ENCODE data around the gene SMC4. TPM values are rescaled to one million over a fixed set of nuclear protein-coding genes. Genes with fewer than 3 reads are reported as not detected.

SMC4 gene
- total and polyA plus RNA-seq, 7 experiments from 2014 or later, result 30.1 to 185 (median 43.6) TPM

- Mint-ChIP-seq H3K27ac (no peak overlapping the region), H3K27me3 (peaks cover 0 to 36% (median 8%) of the 10 kb centered on the region in 5 donors), H3K4me1 (no peaks in the 10 kb centered on the region), H3K4me3 (no peak overlapping the region), H3K36me3 (no peaks in the 10 kb centered on the region), H3K9me3 (no peaks in the 10 kb centered on the region)
- Histone ChIP-seq H3K4me1 (ENCODE audit: control insufficient read depth in 2 of 2, insufficient read depth in 2 of 2, low read length in 2 of 2) (no peaks in the 10 kb centered on the region), H3K27ac (ENCODE audit: low read depth, low read length) (no peak overlapping the region), H3K4me3 (ENCODE audit: low read length) (no peak overlapping the region), H3K27me3 (ENCODE audit: control insufficient read depth in 2 of 2, insufficient read depth in 2 of 2, low read length in 2 of 2) (no peaks in the 10 kb centered on the region), H3K36me3 (ENCODE audit: control insufficient read depth in 2 of 3, insufficient read depth in 3 of 3, low read length in 3 of 3) (no peaks in the 10 kb centered on the region), H3K9me3 (ENCODE audit: control insufficient read depth in 2 of 3, low read length in 3 of 3) (no peaks in the 10 kb centered on the region)
- ATAC-seq (no peak), DNase-seq (no peak)
- POLR2A ChIA-PET, result no interaction called here
- intact Hi-C loops (cut with micrococcal nuclease), result no loop called here
- CTCF ChIA-PET, result no interaction called here
Measured at GRCh38 chr3:160460033-160460432, 60.6 kb downstream of the SMC4 start.

GRCh38 chr3:160464321-160464720 is 64.9 kb downstream of the SMC4 start:
- peaks cover 0 to 6% (median 0%) of the 10 kb centered on the region in 5 donors for H3K36me3 Mint-ChIP-seq

GRCh38 chr3:160464971-160465370 is 65.5 kb downstream of the SMC4 start:
- intact Hi-C loops (cut with micrococcal nuclease), result no loop called here
- no peaks in the 10 kb centered on the region for H3K36me3 ChIP-seq (ENCODE audit: control insufficient read depth in 2 of 3, insufficient read depth in 3 of 3, low read length in 3 of 3)
- Mint-ChIP-seq H3K9me3 (peaks cover 0 to 13% (median 10%) of the 10 kb centered on the region in 11 donors), H3K27me3 (peaks cover 14 to 50% (median 17%) of the 10 kb centered on the region in 5 donors), H3K4me1 (no peaks in the 10 kb centered on the region), H3K27ac (no peak overlapping the region), H3K4me3 (no peak overlapping the region), H3K36me3 (peaks cover 0 to 12% (median 1%) of the 10 kb centered on the region in 5 donors)
- H3K9me3 ChIP-seq (ENCODE audit: control insufficient read depth in 2 of 3, low read length in 3 of 3), result peaks cover 0 to under 1% (median 0%) of the 10 kb centered on the region in 3 experiments
- CTCF ChIA-PET, result interaction anchor here (0.6 kb wide), 1 partner anchor 442 kb away, joined by 3 read pairs; no protein-coding TSS in a partner anchor
- H3K27me3 ChIP-seq (ENCODE audit: control insufficient read depth in 2 of 2, insufficient read depth in 2 of 2, low read length in 2 of 2), result peaks cover 0 to 3% of the 10 kb centered on the region in 2 donors
- POLR2A ChIA-PET, result no interaction called here
- DNase-seq (no peak), ATAC-seq (no peak)
- H3K4me1 ChIP-seq (ENCODE audit: control insufficient read depth in 2 of 2, insufficient read depth in 2 of 2, low read length in 2 of 2), result no peaks in the 10 kb centered on the region
- H3K27ac ChIP-seq (ENCODE audit: low read depth, low read length), result no peak overlapping the region
- H3K4me3 ChIP-seq (ENCODE audit: low read length), result no peak overlapping the region

More at GRCh38 chr3:160464321-160464720, 64.9 kb downstream of the SMC4 start:
- Histone ChIP-seq H3K4me3 (ENCODE audit: low read length) (no peak overlapping the region), H3K4me1 (ENCODE audit: control insufficient read depth in 2 of 2, insufficient read depth in 2 of 2, low read length in 2 of 2) (no peaks in the 10 kb centered on the region), H3K27ac (ENCODE audit: low read depth, low read length) (no peak overlapping the region), H3K27me3 (ENCODE audit: control insufficient read depth in 2 of 2, insufficient read depth in 2 of 2, low read length in 2 of 2) (peaks cover 0 to 3% of the 10 kb centered on the region in 2 donors), H3K36me3 (ENCODE audit: control insufficient read depth in 2 of 3, insufficient read depth in 3 of 3, low read length in 3 of 3) (no peaks in the 10 kb centered on the region), H3K9me3 (ENCODE audit: control insufficient read depth in 2 of 3, low read length in 3 of 3) (no peaks in the 10 kb centered on the region)
- Mint-ChIP-seq H3K27me3 (peaks cover 12 to 45% (median 15%) of the 10 kb centered on the region in 5 donors), H3K4me3 (no peak overlapping the region), H3K27ac (no peak overlapping the region), H3K4me1 (no peaks in the 10 kb centered on the region), H3K9me3 (peaks cover 0 to 7% (median 4%) of the 10 kb centered on the region in 11 donors)
- DNase-seq (no peak), ATAC-seq (no peak)
- intact Hi-C loops (cut with micrococcal nuclease), result no loop called here
- CTCF ChIA-PET, result no interaction called here
- POLR2A ChIA-PET, result no interaction called here

- H3K4me3 Mint-ChIP-seq, result no peak overlapping the region
- peaks cover 0 to 12% (median 0%) of the 10 kb centered on the region in 3 experiments for H3K9me3 ChIP-seq (ENCODE audit: control insufficient read depth in 2 of 3, low read length in 3 of 3)
- peaks cover 0 to 3% of the 10 kb centered on the region in 2 donors for H3K27me3 ChIP-seq (ENCODE audit: control insufficient read depth in 2 of 2, insufficient read depth in 2 of 2, low read length in 2 of 2)
- H3K27me3 Mint-ChIP-seq, result peaks cover 7 to 30% (median 17%) of the 10 kb centered on the region in 5 donors
- DNase-seq (no peak), ATAC-seq (no peak)
- H3K27ac Mint-ChIP-seq, result no peak overlapping the region
- CTCF ChIA-PET, result no interaction called here
- H3K36me3 ChIP-seq (ENCODE audit: control insufficient read depth in 2 of 3, insufficient read depth in 3 of 3, low read length in 3 of 3), result no peaks in the 10 kb centered on the region
- H3K4me1 ChIP-seq (ENCODE audit: control insufficient read depth in 2 of 2, insufficient read depth in 2 of 2, low read length in 2 of 2), result no peaks in the 10 kb centered on the region
- H3K36me3 Mint-ChIP-seq, result peaks cover 0 to 14% (median 1%) of the 10 kb centered on the region in 5 donors
- peaks cover 0 to 24% (median 15%) of the 10 kb centered on the region in 11 donors for H3K9me3 Mint-ChIP-seq
- intact Hi-C loops (cut with micrococcal nuclease), result no loop called here
- H3K27ac ChIP-seq (ENCODE audit: low read depth, low read length), result no peak overlapping the region
- H3K4me3 ChIP-seq (ENCODE audit: low read length), result no peak overlapping the region
- H3K4me1 Mint-ChIP-seq, result no peaks in the 10 kb centered on the region
- POLR2A ChIA-PET, result no interaction called here
Measured at GRCh38 chr3:160470181-160470580, 70.7 kb downstream of the SMC4 start.

GRCh38 chr3:160471892-160472291 is 72.4 kb downstream of the SMC4 start:
- Histone ChIP-seq H3K36me3 (ENCODE audit: control insufficient read depth in 2 of 3, insufficient read depth in 3 of 3, low read length in 3 of 3) (no peaks in the 10 kb centered on the region), H3K9me3 (ENCODE audit: control insufficient read depth in 2 of 3, low read length in 3 of 3) (peaks cover 0 to 12% (median 0%) of the 10 kb centered on the region in 3 experiments), H3K27ac (ENCODE audit: low read depth, low read length) (no peak overlapping the region), H3K4me1 (ENCODE audit: control insufficient read depth in 2 of 2, insufficient read depth in 2 of 2, low read length in 2 of 2) (no peaks in the 10 kb centered on the region), H3K4me3 (ENCODE audit: low read length) (no peak overlapping the region), H3K27me3 (ENCODE audit: control insufficient read depth in 2 of 2, insufficient read depth in 2 of 2, low read length in 2 of 2) (peaks cover 0 to 3% of the 10 kb centered on the region in 2 donors)
- Mint-ChIP-seq H3K27me3 (peaks cover 9 to 25% (median 16%) of the 10 kb centered on the region in 5 donors), H3K4me3 (no peak overlapping the region), H3K9me3 (peaks cover 0 to 24% (median 15%) of the 10 kb centered on the region in 11 donors), H3K4me1 (no peaks in the 10 kb centered on the region), H3K36me3 (peaks cover 0 to 13% (median 1%) of the 10 kb centered on the region in 5 donors), H3K27ac (no peak overlapping the region)
- ATAC-seq (no peak), DNase-seq (no peak)
- CTCF ChIA-PET, result no interaction called here
- intact Hi-C loops (cut with micrococcal nuclease), result no loop called here
- POLR2A ChIA-PET, result no interaction called here

- H3K27me3 Mint-ChIP-seq, result peaks cover 6 to 24% (median 12%) of the 10 kb centered on the region in 5 donors
- POLR2A ChIA-PET, result no interaction called here
- ATAC-seq, result no peak
Measured at GRCh38 chr3:160472344-160472743, 72.9 kb downstream of the SMC4 start.

GRCh38 chr3:160473221-160473620 is 73.8 kb downstream of the SMC4 start:
- CTCF ChIA-PET, result no interaction called here
- no peaks in the 10 kb centered on the region for H3K4me1 Mint-ChIP-seq

More at GRCh38 chr3:160472344-160472743, 72.9 kb downstream of the SMC4 start:
- H3K36me3 ChIP-seq (ENCODE audit: control insufficient read depth in 2 of 3, insufficient read depth in 3 of 3, low read length in 3 of 3), result no peaks in the 10 kb centered on the region
- peaks cover 0 to 12% (median 0%) of the 10 kb centered on the region in 3 experiments for H3K9me3 ChIP-seq (ENCODE audit: control insufficient read depth in 2 of 3, low read length in 3 of 3)
- intact Hi-C loops (cut with micrococcal nuclease), result no loop called here
- CTCF ChIA-PET, result no interaction called here
- H3K27ac ChIP-seq (ENCODE audit: low read depth, low read length), result no peak overlapping the region
- Mint-ChIP-seq H3K27ac (no peak overlapping the region), H3K4me3 (no peak overlapping the region), H3K4me1 (no peaks in the 10 kb centered on the region), H3K9me3 (peaks cover 0 to 24% (median 15%) of the 10 kb centered on the region in 11 donors), H3K36me3 (peaks cover 0 to 13% (median 1%) of the 10 kb centered on the region in 5 donors)
- peaks cover 0 to under 1% of the 10 kb centered on the region in 2 donors for H3K27me3 ChIP-seq (ENCODE audit: control insufficient read depth in 2 of 2, insufficient read depth in 2 of 2, low read length in 2 of 2)
- H3K4me1 ChIP-seq (ENCODE audit: control insufficient read depth in 2 of 2, insufficient read depth in 2 of 2, low read length in 2 of 2), result no peaks in the 10 kb centered on the region
- H3K4me3 ChIP-seq (ENCODE audit: low read length), result no peak overlapping the region
- DNase-seq, result no peak

More at GRCh38 chr3:160473221-160473620, 73.8 kb downstream of the SMC4 start:
- no peak for DNase-seq
- Mint-ChIP-seq H3K9me3 (peaks cover 0 to 24% (median 15%) of the 10 kb centered on the region in 11 donors), H3K4me3 (no peak overlapping the region), H3K36me3 (peaks cover 0 to 13% (median 1%) of the 10 kb centered on the region in 5 donors), H3K27ac (no peak overlapping the region), H3K27me3 (peaks cover 5 to 25% (median 14%) of the 10 kb centered on the region in 5 donors)
- no peak for ATAC-seq
- intact Hi-C loops (cut with micrococcal nuclease), result no loop called here
- Histone ChIP-seq H3K27me3 (ENCODE audit: control insufficient read depth in 2 of 2, insufficient read depth in 2 of 2, low read length in 2 of 2) (no peaks in the 10 kb centered on the region), H3K4me3 (ENCODE audit: low read length) (no peak overlapping the region), H3K4me1 (ENCODE audit: control insufficient read depth in 2 of 2, insufficient read depth in 2 of 2, low read length in 2 of 2) (no peaks in the 10 kb centered on the region), H3K9me3 (ENCODE audit: control insufficient read depth in 2 of 3, low read length in 3 of 3) (peaks cover 0 to 12% (median 0%) of the 10 kb centered on the region in 3 experiments), H3K36me3 (ENCODE audit: control insufficient read depth in 2 of 3, insufficient read depth in 3 of 3, low read length in 3 of 3) (no peaks in the 10 kb centered on the region), H3K27ac (ENCODE audit: low read depth, low read length) (no peak overlapping the region)
- POLR2A ChIA-PET, result no interaction called here
